Measurements from ENCODE around the gene APRT. TPM values are rescaled to one million over a fixed set of nuclear protein-coding genes. Genes with fewer than 3 reads are reported as not detected.

APRT gene
- total and polyA plus RNA-seq, 9 of the 15 experiments (the other 6 are each of a cell fraction or from before 2014, with no cell fraction given), result 41.7 to 409 (median 146) TPM

- no peak for TF ChIP-seq HDAC6 (IDR thresholded peaks at IDR 0.05; ENCODE audit: low read depth, low read length)
- peak; percentile 86 for TF ChIP-seq CCNT2 (IDR thresholded peaks at IDR 0.05; ENCODE audit: borderline replicate concordance, extremely low read depth, insufficient read length, low read depth, low read length)
- peak; percentile 13; the same call in 1 of the 2 replicates for TF ChIP-seq MEF2A (IDR thresholded peaks at IDR 0.05; ENCODE audit: control insufficient read depth, low read depth, low read length)
- TF ChIP-seq CREM (IDR thresholded peaks at IDR 0.05; ENCODE audit: low read depth), result no peak
- TF ChIP-seq MNT (conservative IDR thresholded peaks at IDR 0.05), result no peak
- peak; percentile 27; the same call in 1 of the 2 replicates for TF ChIP-seq NKRF (IDR thresholded peaks at IDR 0.05; ENCODE audit: borderline replicate concordance)
- TF ChIP-seq NFE2 (IDR thresholded peaks at IDR 0.05; ENCODE audit: low read depth), result no peak
- 0 out of 4 replicates have a peak, but pooled peaks of 1 of the 2 experiments have one; percentile 17 for TF ChIP-seq KDM4B (IDR thresholded peaks at IDR 0.05; ENCODE audit: borderline replicate concordance in 2 of 2, low read depth in 1 of 2)
- peak; percentile 59; the same call in 1 of the 2 replicates for TF ChIP-seq POLR2AphosphoS5 (IDR thresholded peaks at IDR 0.05; ENCODE audit: control insufficient read depth, insufficient read depth, low read depth, low read length)
- TF ChIP-seq ZNF184 (CRISPR knock-in tag; IDR thresholded peaks at IDR 0.05), result no peak
- peak; percentile 49 for TF ChIP-seq E2F8 (IDR thresholded peaks at IDR 0.05; ENCODE audit: low read depth, partially characterized antibody)
- no peak for TF ChIP-seq HMG20A (CRISPR knock-in tag; conservative IDR thresholded peaks at IDR 0.05)
- TF ChIP-seq PCBP2 (IDR thresholded peaks at IDR 0.05; ENCODE audit: low read depth, low read length, poor library complexity, severe bottlenecking), result no peak
- TF ChIP-seq THRB (CRISPR knock-in tag; conservative IDR thresholded peaks at IDR 0.05), result no peak
- TF ChIP-seq SREBF1 (IDR thresholded peaks at IDR 0.05; ENCODE audit: borderline replicate concordance, low read depth, low read length), result no peak
- peak; percentile 70 for TF ChIP-seq SUPT5H (IDR thresholded peaks at IDR 0.05)
- peak; percentile 84; the same call in 1 of the 2 replicates for TF ChIP-seq GATAD2A (IDR thresholded peaks at IDR 0.05)
- TF ChIP-seq PRPF4 (IDR thresholded peaks at IDR 0.05; ENCODE audit: insufficient read depth, low read depth, low read length, poor library complexity, severe bottlenecking), result no peak
- no peak for TF ChIP-seq MCM2 (IDR thresholded peaks at IDR 0.05; ENCODE audit: low read depth)
These were observed 41.1 kb downstream of the APRT start (continued) for GRCh38 chr16:88770461-88771293.
